B cell (primary cell): ENCODE measurements around the gene GNAL. TPM values are rescaled to one million over a fixed set of nuclear protein-coding genes. Genes with fewer than 3 reads are reported as not detected.
A peak's percentile ranks its signal among the peaks of the same experiment; 100 is the strongest.

Experiments used
- ATAC-seq: fragments of 200-7000 bp; cut with Tn5 transposase; one replicate; pipeline ENCODE4 v1.10.0; 2021; ENCODE audit warnings: low read depth, mild to moderate bottlenecking, moderate number of reproducible peaks, moderate library complexity
- CTCF ChIA-PET: fragments of 350-600 bp; sonication (Branson Sonifier 250); formaldehyde crosslinking; loops from one replicate; lab custom pipeline; 2021; ENCODE audit warnings: antibody characterized with exemption, inconsistent platforms; lab: Charles Lee
- POLR2A ChIA-PET: fragments of 350-600 bp; sonication (Branson Sonifier 250); formaldehyde crosslinking; loops from one replicate; lab custom pipeline; 2021; ENCODE audit warnings: antibody characterized with exemption; lab: Charles Lee
- DNase-seq: peaks from one replicate; pipeline ENCODE4 v3.0.0; 2013
- H2AFZ ChIP-seq: 2 replicates; pipeline ENCODE4 v1.6.1; 2012; ENCODE audit warnings: mild to moderate bottlenecking, low read depth, low read length; ENCODE audit not compliant: insufficient read depth, poor library complexity, severe bottlenecking
- H3K27ac ChIP-seq, 2 donors: 1 replicate in 1 of 2; 2 replicates in 1 of 2; pipeline ENCODE4 v1.5.1; 2012 to 2013; ENCODE audit warnings: low read length in 2 of 2, mild to moderate bottlenecking in 2 of 2, moderate library complexity in 1 of 2
- H3K27me3 ChIP-seq, 4 experiments: fragments of 200-600 bp in 1 of 4; sonication (generic) in 1 of 4; replicated peaks in 1 of 4; 1 replicate in 2 of 4; 2 replicates in 2 of 4; pipeline versions ENCODE4 v1.6.1 to v1.7.0; 2013 to 2016; ENCODE audit warnings: low read length in 3 of 4, mild to moderate bottlenecking in 2 of 4, mixed read lengths in 1 of 4, moderate library complexity in 1 of 4; ENCODE audit not compliant: insufficient read depth in 4 of 4, control insufficient read depth in 3 of 4; ENCODE audit errors: control extremely low read depth in 1 of 4
- H3K36me3 ChIP-seq, 2 experiments: replicated peaks in 1 of 2; 1 replicate in 1 of 2; 2 replicates in 1 of 2; pipeline versions ENCODE4 v1.6.1 to v1.7.1; 2013; ENCODE audit warnings: low read length in 1 of 2; ENCODE audit not compliant: insufficient read depth in 2 of 2, control insufficient read depth in 1 of 2; ENCODE audit errors: control extremely low read depth in 1 of 2, extremely low read depth in 1 of 2
- H3K4me1 ChIP-seq, 2 donors: fragments of 200-600 bp in 1 of 2; sonication (generic) in 1 of 2; 1 replicate in 1 of 2; 2 replicates in 1 of 2; pipeline versions ENCODE4 v1.5.1 to v1.6.1; 2013 to 2017; ENCODE audit warnings: low read length in 2 of 2; ENCODE audit not compliant: control insufficient read depth in 2 of 2, insufficient read depth in 2 of 2
- H3K4me2 ChIP-seq: replicated peaks from 2 replicates; pipeline ENCODE3; 2012; ENCODE audit warnings: mild to moderate bottlenecking, low read depth, low read length; ENCODE audit not compliant: poor library complexity, severe bottlenecking
- H3K4me3 ChIP-seq, 5 experiments: fragments of 200-600 bp in 1 of 5; sonication (generic) in 1 of 5; 1 replicate in 3 of 5; 2 replicates in 2 of 5; pipeline versions ENCODE4 v1.5.1 to v1.7.0; 2011 to 2016; ENCODE audit warnings: low read length in 4 of 5, mild to moderate bottlenecking in 4 of 5, low read depth in 2 of 5, control low read depth in 1 of 5, moderate library complexity in 1 of 5; ENCODE audit not compliant: insufficient read depth in 1 of 5; ENCODE audit errors: control extremely low read depth in 1 of 5, extremely low read depth in 1 of 5
- H3K79me2 ChIP-seq: fragments of 200-600 bp; sonication (generic); one replicate; pipeline ENCODE4 v1.6.0; 2016; ENCODE audit warnings: low read length; ENCODE audit not compliant: control insufficient read depth, insufficient read depth
- H3K9ac ChIP-seq: fragments of 200-600 bp; sonication (generic); 2 replicates; pipeline ENCODE4 v1.6.1; 2017; ENCODE audit warnings: mild to moderate bottlenecking, low read length, moderate library complexity
- H3K9me3 ChIP-seq, 3 donors: one replicate each; pipeline versions ENCODE4 v1.6.1 to v1.7.1; 2013; ENCODE audit warnings: low read length in 2 of 3; ENCODE audit not compliant: control insufficient read depth in 2 of 3, insufficient read depth in 1 of 3; ENCODE audit errors: control extremely low read depth in 1 of 3
- H4K20me1 ChIP-seq: 2 replicates; pipeline ENCODE4 v1.6.0; 2012; ENCODE audit warnings: mild to moderate bottlenecking, low read length; ENCODE audit not compliant: insufficient read depth, control insufficient read depth, poor library complexity, severe bottlenecking
- H3K27ac Mint-ChIP-seq: one replicate; pipeline ENCODE4 v1.8.0; 2021; ENCODE audit warnings: mixed read lengths
- H3K27me3 Mint-ChIP-seq: one replicate; pipeline ENCODE4 v1.8.0; 2021; ENCODE audit warnings: mixed read lengths
- H3K4me1 Mint-ChIP-seq: one replicate; pipeline ENCODE4 v1.8.0; 2021; ENCODE audit warnings: mixed read lengths
- H3K4me3 Mint-ChIP-seq: one replicate; pipeline ENCODE4 v1.8.0; 2021; ENCODE audit warnings: mixed read lengths
- H3K9me3 Mint-ChIP-seq: one replicate; pipeline ENCODE4 v1.8.0; 2022; ENCODE audit warnings: mixed read lengths; ENCODE audit not compliant: insufficient read depth
- EZH2 ChIP-seq: IDR thresholded peaks from 2 replicates; pipeline ENCODE4 v1.6.1; 2012; ENCODE audit warnings: borderline replicate concordance, low read depth, mild to moderate bottlenecking, moderate library complexity, low read length; ENCODE audit not compliant: insufficient read depth, poor library complexity, severe bottlenecking
- WGBS: methylation state at CpG from one replicate; pipeline ENCODE4 v1.1.5; 2013; ENCODE audit warnings: missing lambda C conversion rate; ENCODE audit not compliant: insufficient coverage; 5-methylcytosine and 5-hydroxymethylcytosine counted together
- intact Hi-C: fragments of 100-400 bp; cut with micrococcal nuclease; formaldehyde crosslinking; loops from one replicate; pipeline ENCODE4 v1.10.0; 2022
- polyA plus RNA-seq: library from polyadenylated mRNA; depleted of rRNA; stranded (reverse); fragments of >200 nt; gene quantifications from 2 replicates; pipeline ENCODE4 v1.2.3, GENCODE V29; 2012
- total RNA-seq, 2 donors: library from RNA; stranded (reverse); fragments of 120-200 nt in 1 of 2; gene quantifications; 1 replicate in 1 of 2; 2 replicates in 1 of 2; pipeline versions ENCODE4 v1.2.3 to v1.2.4, GENCODE V29; 2013 to 2022
- TF ChIP-seq, protein P1 (sequence below): fragments of 200-600 bp; IDR thresholded peaks from one replicate; pipeline ENCODE4 v1.8.0; 2022; ENCODE audit warnings: antibody characterized with exemption, mild to moderate bottlenecking

Gene GNAL
- total and polyA plus RNA-seq, 2 donors (not counting 1 experiment from before 2014, with no cell fraction given) = 0.01 to 0.12 TPM

GRCh38 chr18:11849841-11850634 lies 161.0 kb downstream of the GNAL start:
- TF ChIP-seq EZH2 = no peak
- TF ChIP-seq, protein P1, sequence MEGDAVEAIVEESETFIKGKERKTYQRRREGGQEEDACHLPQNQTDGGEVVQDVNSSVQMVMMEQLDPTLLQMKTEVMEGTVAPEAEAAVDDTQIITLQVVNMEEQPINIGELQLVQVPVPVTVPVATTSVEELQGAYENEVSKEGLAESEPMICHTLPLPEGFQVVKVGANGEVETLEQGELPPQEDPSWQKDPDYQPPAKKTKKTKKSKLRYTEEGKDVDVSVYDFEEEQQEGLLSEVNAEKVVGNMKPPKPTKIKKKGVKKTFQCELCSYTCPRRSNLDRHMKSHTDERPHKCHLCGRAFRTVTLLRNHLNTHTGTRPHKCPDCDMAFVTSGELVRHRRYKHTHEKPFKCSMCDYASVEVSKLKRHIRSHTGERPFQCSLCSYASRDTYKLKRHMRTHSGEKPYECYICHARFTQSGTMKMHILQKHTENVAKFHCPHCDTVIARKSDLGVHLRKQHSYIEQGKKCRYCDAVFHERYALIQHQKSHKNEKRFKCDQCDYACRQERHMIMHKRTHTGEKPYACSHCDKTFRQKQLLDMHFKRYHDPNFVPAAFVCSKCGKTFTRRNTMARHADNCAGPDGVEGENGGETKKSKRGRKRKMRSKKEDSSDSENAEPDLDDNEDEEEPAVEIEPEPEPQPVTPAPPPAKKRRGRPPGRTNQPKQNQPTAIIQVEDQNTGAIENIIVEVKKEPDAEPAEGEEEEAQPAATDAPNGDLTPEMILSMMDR = no peak
- intact Hi-C loops = loop anchor here (2.0 to 5.0 kb wide), 4 partner anchors 852 to 1937 kb away; partner anchors contain the start of genes CEP76 and PSMG2
- no peaks in the 10 kb centered on the region for H3K27me3 ChIP-seq
- peak overlapping the region; percentile 99 for H3K27ac Mint-ChIP-seq
- no peaks in the 10 kb centered on the region for H3K27me3 Mint-ChIP-seq
- H3K79me2 ChIP-seq = peaks cover 25% of the 10 kb centered on the region
- ATAC-seq (no peak), DNase-seq (peak; percentile 72)
- peaks cover 31% of the 10 kb centered on the region for H3K4me1 Mint-ChIP-seq
- H3K27ac ChIP-seq = peak overlapping the region; percentile 93 to 97
- H3K36me3 ChIP-seq = peaks cover 0 to 7% of the 10 kb centered on the region in 2 experiments
- ChIA-PET POLR2A (interaction anchor here (1.3 kb wide), 1 partner anchor 132 kb away, joined by 4 read pairs; the partner anchor contains the start of gene IMPA2), CTCF (interaction anchor here (0.6 to 4.0 kb wide), 5 partner anchors 14 to 189 kb away, joined by 4 to 20 read pairs (median 7); no protein-coding TSS in a partner anchor)
- peak overlapping the region; percentile 100 for H3K4me3 Mint-ChIP-seq
- no peaks in the 10 kb centered on the region for H3K9me3 Mint-ChIP-seq
- no peaks in the 10 kb centered on the region for H3K9me3 ChIP-seq
- peak overlapping the region; percentile 82 for H3K4me2 ChIP-seq
- WGBS = 24% methylated on average over 12 of the region's 17 CpGs
- peak overlapping the region; percentile 85 to 100 (median 98) for H3K4me3 ChIP-seq
- H4K20me1 ChIP-seq = peaks cover 20% of the 10 kb centered on the region
- peak overlapping the region; percentile 62 for H2AFZ ChIP-seq
- H3K4me1 ChIP-seq = peaks cover 28 to 31% of the 10 kb centered on the region in 2 donors
- peak overlapping the region; percentile 100 for H3K9ac ChIP-seq

DNA sequence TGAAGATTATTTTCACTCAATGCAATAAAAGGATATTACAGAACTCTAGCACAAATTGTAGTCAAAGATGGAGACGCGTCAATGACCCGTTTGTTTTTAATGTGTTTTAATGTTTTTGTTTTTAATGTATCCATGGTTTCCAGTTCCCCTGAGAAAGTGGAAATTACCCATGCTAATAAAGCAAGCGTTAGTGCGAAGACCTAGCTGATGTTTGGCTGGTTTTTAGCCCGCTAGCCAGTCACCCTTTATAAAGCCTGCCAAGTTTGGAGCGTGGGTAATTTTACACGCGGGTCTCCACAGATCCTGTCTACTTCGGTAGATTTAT lies 161.7 kb downstream of the GNAL start:
- Histone ChIP-seq H3K4me3 (peak overlapping the region; percentile 85 to 100 (median 98)), H3K27me3 (no peaks in the 10 kb centered on the region), H3K79me2 (peaks cover 25% of the 10 kb centered on the region), H4K20me1 (peaks cover 20% of the 10 kb centered on the region), H3K9me3 (no peaks in the 10 kb centered on the region), H2AFZ (peak overlapping the region; percentile 62), H3K27ac (peak overlapping the region; percentile 93 to 97), H3K4me1 (peaks cover 28 to 31% of the 10 kb centered on the region in 2 donors), H3K4me2 (peak overlapping the region; percentile 82), H3K9ac (peak overlapping the region; percentile 100), H3K36me3 (peaks cover 0 to 9% of the 10 kb centered on the region in 2 experiments)
- Mint-ChIP-seq H3K4me1 (peaks cover 34% of the 10 kb centered on the region), H3K27me3 (no peaks in the 10 kb centered on the region), H3K4me3 (peak overlapping the region; percentile 100), H3K27ac (peak overlapping the region; percentile 99), H3K9me3 (no peaks in the 10 kb centered on the region)
- intact Hi-C loops = loop anchor here (1.0 to 5.0 kb wide), 7 partner anchors 33 to 1938 kb away; partner anchors contain the start of genes CEP76, IMPA2, MPPE1 and PSMG2
- no peak for DNase-seq
- ATAC-seq = peak; percentile 40
- ChIA-PET POLR2A (interaction anchor here (0.6 to 1.3 kb wide), 2 partner anchors 129 to 131 kb away, joined by 3 to 4 read pairs; partner anchors contain the start of gene IMPA2), CTCF (interaction anchor here (2.2 to 4.0 kb wide), 2 partner anchors 87 to 145 kb away, joined by 9 to 20 read pairs; no protein-coding TSS in a partner anchor)
- WGBS = 0% methylated on average over 7 of the region's 10 CpGs
- TF ChIP-seq, protein P1 = no peak
- no peak for TF ChIP-seq EZH2
